Ovary (tissue), 9 donors: ENCODE results near the gene PRRG4. TPM values are rescaled to one million over a fixed set of nuclear protein-coding genes. Genes with fewer than 3 reads are reported as not detected.
"Not testable (repeated sequence)": the region's sequence is repeated elsewhere in the genome, so short reads cannot be mapped to it uniquely, and the experiment has no call there.

Source experiments
- DNase-seq, 5 donors: peaks; one replicate each; pipeline ENCODE4 v3.0.0-alpha.2; 2019 to 2020
- H3K27ac ChIP-seq, 2 donors: fragments of 200-600 bp; one replicate each; pipeline versions ENCODE4 v1.5.1 to v1.8.0; 2019 to 2022
- H3K27me3 ChIP-seq: fragments of 200-600 bp; one replicate; pipeline ENCODE4 v1.8.0; 2022
- H3K36me3 ChIP-seq: fragments of 200-600 bp; sonication (generic); one replicate; pipeline ENCODE4 v1.5.1; 2019
- H3K4me1 ChIP-seq: one replicate; pipeline ENCODE4 v1.8.1; 2013; ENCODE audit warnings: mild to moderate bottlenecking, moderate library complexity; ENCODE audit not compliant: insufficient read depth
- H3K4me3 ChIP-seq: fragments of 200-600 bp; sonication (generic); one replicate; pipeline ENCODE4 v1.5.1; 2017
- H3K9me3 ChIP-seq, 2 donors: fragments of 200-600 bp in 1 of 2; sonication (generic) in 1 of 2; one replicate each; pipeline versions ENCODE4 v1.5.1 to v1.8.1; 2013 to 2019; ENCODE audit warnings: mild to moderate bottlenecking in 1 of 2, moderate library complexity in 1 of 2
- EP300 ChIP-seq: sonication (generic); formaldehyde crosslinking; IDR thresholded peaks from one replicate; pipeline ENCODE4 v1.6.1; 2017; ENCODE audit warnings: antibody characterized with exemption
- POLR2A ChIP-seq: fragments of 450-650 bp; IDR thresholded peaks from one replicate; pipeline ENCODE4 v1.6.1; 2017; ENCODE audit warnings: antibody characterized with exemption, mild to moderate bottlenecking, moderate library complexity
- WGBS, 3 donors: extraction: QIAGEN DNeasy Blood & Tissue Kit in 1 of 3; methylation state at CpG; one replicate each; pipeline versions ENCODE4 v1.1.5 to v1.1.7; 2013 to 2017; 5-methylcytosine and 5-hydroxymethylcytosine counted together
- intact Hi-C, 4 donors: fragments of 100-400 bp; cut with DNase I; formaldehyde crosslinking; loops; one replicate each; pipeline versions ENCODE4 v1.11.0 to v1.15.1; 2022 to 2023
- polyA plus RNA-seq, 2 donors: library from polyadenylated mRNA; stranded (reverse); fragments of 200-250 nt in 1 of 2; fragments of 350-450 nt in 1 of 2; fragmentation: Illumina TruSeq in 1 of 2; extraction: RNeasy Lipid Tissue Mini Kit (QIAGEN cat#74804) in 1 of 2; gene quantifications; one replicate each; pipeline ENCODE4 v1.2.3, GENCODE V29; 2013 to 2014
- total RNA-seq, 7 donors: library from RNA; depleted of rRNA in 2 of 7; stranded (reverse); fragments of >200 nt in 2 of 7; fragmentation: NEBNext Ultra II Directional in 3 of 7; extraction: Animal tissue kit (Norgen Biotek cat#: 25700) in 3 of 7; gene quantifications; one replicate each; pipeline versions ENCODE4 v1.1.0 to v1.2.4, GENCODE V29; 2016 to 2023
- TF ChIP-seq, protein P1 (sequence below), 3 donors: fragments of 450-650 bp in 2 of 3; fragments of 200-600 bp in 1 of 3; IDR thresholded peaks; one replicate each; pipeline versions ENCODE4 v1.5.1 to v1.8.0; 2016 to 2022; ENCODE audit warnings: antibody characterized with exemption in 3 of 3, mild to moderate bottlenecking in 1 of 3
- donor health status: DM: no; HTN: no; CAD: no; lungs with moderate emphysema.
- donor health status: DM: no; HTN: no; CAD: no.
- donor health status: Bipolar disorder and iron deficiency.
- donor health status: DM: yes; HTN: yes; CAD: no.
- donor health status: DM: no; HTN: no; CAD: no.
- donor health status: DM: yes; HTN: yes; CAD: no.

PRRG4 gene
- total and polyA plus RNA-seq, 9 donors, result 0.17 to 6.5 (median 0.48) TPM

DNA sequence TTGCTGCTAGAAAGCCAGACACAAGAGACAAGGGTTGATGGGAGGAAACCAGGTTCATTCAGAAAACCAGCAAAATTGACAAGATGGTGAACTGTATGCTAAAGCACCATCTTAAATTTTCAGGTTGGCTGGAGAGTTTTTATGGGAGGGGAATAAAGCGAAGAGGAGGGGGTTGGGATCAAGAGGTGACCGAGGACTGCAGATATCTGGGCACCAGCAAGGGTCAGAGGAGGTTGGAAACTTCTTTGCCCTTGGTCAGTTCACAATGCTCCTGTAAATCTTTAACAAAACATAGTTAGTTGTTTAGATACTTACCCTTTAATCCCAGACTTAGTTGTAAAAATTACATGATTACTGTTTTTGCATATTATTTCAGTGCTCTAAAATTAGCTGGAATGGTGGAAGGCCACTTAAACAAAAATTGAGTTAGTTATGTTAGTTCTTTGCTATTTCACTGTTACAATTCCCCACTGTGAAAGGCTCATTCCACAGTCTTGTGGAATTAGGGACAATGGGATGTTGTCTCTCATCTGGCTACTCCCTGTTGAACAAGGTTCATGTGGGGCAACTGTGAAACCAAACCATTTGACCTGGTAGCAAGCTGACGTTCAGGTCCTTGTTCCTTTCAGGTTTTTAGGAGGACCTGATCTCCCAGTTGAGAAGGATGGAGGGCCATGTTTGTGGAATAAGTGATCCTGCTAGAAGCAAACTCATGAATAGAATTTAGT, 32.3 kb downstream of the PRRG4 start:
- Histone ChIP-seq H3K27ac (no peak overlapping the region), H3K4me1 (no peaks in the 10 kb centered on the region), H3K9me3 (no peaks in the 10 kb centered on the region), H3K36me3 (no peaks in the 10 kb centered on the region), H3K27me3 (no peaks in the 10 kb centered on the region), H3K4me3 (no peak overlapping the region)
- TF ChIP-seq EP300, result no peak
- TF ChIP-seq, protein P1, sequence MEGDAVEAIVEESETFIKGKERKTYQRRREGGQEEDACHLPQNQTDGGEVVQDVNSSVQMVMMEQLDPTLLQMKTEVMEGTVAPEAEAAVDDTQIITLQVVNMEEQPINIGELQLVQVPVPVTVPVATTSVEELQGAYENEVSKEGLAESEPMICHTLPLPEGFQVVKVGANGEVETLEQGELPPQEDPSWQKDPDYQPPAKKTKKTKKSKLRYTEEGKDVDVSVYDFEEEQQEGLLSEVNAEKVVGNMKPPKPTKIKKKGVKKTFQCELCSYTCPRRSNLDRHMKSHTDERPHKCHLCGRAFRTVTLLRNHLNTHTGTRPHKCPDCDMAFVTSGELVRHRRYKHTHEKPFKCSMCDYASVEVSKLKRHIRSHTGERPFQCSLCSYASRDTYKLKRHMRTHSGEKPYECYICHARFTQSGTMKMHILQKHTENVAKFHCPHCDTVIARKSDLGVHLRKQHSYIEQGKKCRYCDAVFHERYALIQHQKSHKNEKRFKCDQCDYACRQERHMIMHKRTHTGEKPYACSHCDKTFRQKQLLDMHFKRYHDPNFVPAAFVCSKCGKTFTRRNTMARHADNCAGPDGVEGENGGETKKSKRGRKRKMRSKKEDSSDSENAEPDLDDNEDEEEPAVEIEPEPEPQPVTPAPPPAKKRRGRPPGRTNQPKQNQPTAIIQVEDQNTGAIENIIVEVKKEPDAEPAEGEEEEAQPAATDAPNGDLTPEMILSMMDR (IDR thresholded peaks at IDR 0.05), result no peak
- TF ChIP-seq POLR2A, result no peak
- DNase-seq, result no peak
- intact Hi-C loops, result no loop called here
- WGBS, 3 donors, result 72 to 83% (median 79%) methylated on average over 3 of the region's 3 CpGs

DNA sequence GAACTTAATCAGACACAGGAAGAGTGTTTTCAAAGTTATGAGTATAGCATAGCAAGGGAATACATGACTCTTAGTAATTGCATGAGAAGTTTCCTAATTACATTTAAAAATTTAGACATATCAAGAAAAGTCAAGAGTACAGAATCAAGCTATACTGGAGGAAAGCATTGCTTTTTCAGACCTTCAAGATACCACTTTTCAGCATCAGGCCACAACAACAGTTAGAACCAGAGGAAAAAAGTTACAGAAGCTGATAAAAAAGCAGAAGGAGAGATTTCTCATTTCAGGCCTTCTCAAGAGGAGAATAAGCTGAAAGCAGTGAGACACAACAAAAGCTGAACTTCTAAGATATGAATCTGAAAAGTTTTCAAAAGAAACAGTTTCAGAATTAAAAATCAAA, 34.8 kb downstream of the PRRG4 start:
- DNase-seq, result no peak
- Histone ChIP-seq H3K27me3 (no peaks in the 10 kb centered on the region), H3K27ac (no peak overlapping the region), H3K36me3 (no peaks in the 10 kb centered on the region), H3K9me3 (no peaks in the 10 kb centered on the region), H3K4me3 (no peak overlapping the region), H3K4me1 (no peaks in the 10 kb centered on the region)
- TF ChIP-seq POLR2A (no peak), EP300 (no peak)
- TF ChIP-seq, protein P1 (IDR thresholded peaks at IDR 0.05), result no peak
- intact Hi-C loops, result no loop called here

DNA sequence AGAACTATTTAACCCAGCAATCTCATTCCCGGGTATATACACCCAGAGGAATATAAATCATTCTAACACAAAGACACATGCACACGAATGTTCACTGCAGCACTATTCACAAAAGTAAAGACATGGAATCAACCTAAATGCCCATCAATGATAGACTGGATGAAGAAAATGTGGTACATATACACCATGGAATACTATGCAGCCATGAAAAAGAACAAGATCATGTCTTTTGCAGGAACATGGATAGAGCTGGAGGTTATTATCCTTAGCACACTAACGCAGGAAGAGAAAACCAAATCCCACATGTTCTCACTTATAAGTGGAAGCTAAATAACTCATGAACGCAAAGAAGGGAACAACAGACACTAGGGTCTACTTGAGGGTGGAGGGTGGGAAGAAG, 39.0 kb downstream of the PRRG4 start:
- H3K9me3 ChIP-seq, H3K27me3 ChIP-seq, H3K36me3 ChIP-seq, DNase-seq, H3K4me3 ChIP-seq, H3K4me1 ChIP-seq, H3K27ac ChIP-seq, intact Hi-C loops: not testable (repeated sequence)
- 68 to 80% (median 70%) methylated on average over 4 of the region's 4 CpGs for WGBS, 3 donors

DNA sequence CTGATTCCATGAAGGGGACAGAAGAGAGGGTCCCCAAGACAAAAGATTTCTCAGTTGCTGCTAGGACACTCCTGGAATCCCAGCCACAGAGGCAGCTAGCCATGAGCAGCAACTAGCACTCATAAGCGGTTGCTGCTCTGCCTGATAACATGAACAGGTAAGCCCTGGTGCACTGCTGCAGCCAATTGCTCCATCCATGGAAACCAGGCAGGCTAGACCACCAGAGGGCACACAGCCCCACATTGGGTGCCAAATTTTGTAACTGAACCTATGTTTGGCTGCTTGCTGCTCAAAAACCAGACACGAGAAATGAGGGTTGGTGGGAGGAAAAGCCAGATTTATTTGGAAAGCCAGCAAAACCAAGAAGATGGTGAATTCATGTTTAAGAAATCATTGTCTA, 40.9 kb downstream of the PRRG4 start:
- 39 to 57% (median 41%) methylated on average over 2 of the region's 2 CpGs for WGBS, 3 donors
- no peak overlapping the region for H3K27ac ChIP-seq
- no peaks in the 10 kb centered on the region for H3K9me3 ChIP-seq
- H3K4me3 ChIP-seq, result no peak overlapping the region
- intact Hi-C loops, result no loop called here
- TF ChIP-seq EP300 (no peak), POLR2A (no peak)
- TF ChIP-seq, protein P1 (IDR thresholded peaks at IDR 0.05), result no peak
- H3K36me3 ChIP-seq, result no peaks in the 10 kb centered on the region
- DNase-seq, result peak in 1 of 5 donors; percentile 37
- no peaks in the 10 kb centered on the region for H3K27me3 ChIP-seq
- H3K4me1 ChIP-seq, result no peaks in the 10 kb centered on the region

DNA sequence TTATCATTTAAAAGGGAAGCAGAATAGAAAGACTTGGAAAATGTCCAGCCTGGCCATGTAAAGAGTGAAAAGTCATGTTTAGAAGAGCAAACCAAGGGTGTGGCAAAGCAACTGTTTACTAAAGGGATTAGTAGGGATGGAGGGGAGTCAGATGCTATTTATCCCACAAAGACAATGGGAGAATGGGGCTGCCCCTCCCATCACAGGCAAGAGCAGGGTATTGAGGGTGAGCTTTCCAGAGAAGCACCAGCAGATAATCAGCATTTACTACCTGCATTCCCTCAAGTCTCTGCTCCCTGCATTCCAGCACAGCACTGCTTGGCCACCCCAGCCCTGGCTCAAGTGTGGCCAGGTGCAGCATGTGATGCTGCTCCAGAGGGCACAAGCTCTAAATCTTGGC, 44.4 kb downstream of the PRRG4 start:
- Histone ChIP-seq H3K9me3 (no peaks in the 10 kb centered on the region), H3K27me3 (no peaks in the 10 kb centered on the region), H3K4me1 (no peaks in the 10 kb centered on the region), H3K4me3 (no peak overlapping the region), H3K36me3 (no peaks in the 10 kb centered on the region), H3K27ac (no peak overlapping the region)
- intact Hi-C loops, result no loop called here
- DNase-seq, result no peak
- no peak for TF ChIP-seq EP300
- TF ChIP-seq POLR2A, result no peak
- TF ChIP-seq, protein P1 (IDR thresholded peaks at IDR 0.05), result no peak
